HG02870 (cell line): ENCODE measurements around the gene LBR.

Source experiments
- ATAC-seq: cut with Tn5 transposase; IDR thresholded peaks from one replicate; pipeline ENCODE4 v1.9.1; 2021; ENCODE audit warnings: mild to moderate bottlenecking, moderate library complexity; ENCODE audit not compliant: unreplicated experiment

The LBR gene

DNA sequence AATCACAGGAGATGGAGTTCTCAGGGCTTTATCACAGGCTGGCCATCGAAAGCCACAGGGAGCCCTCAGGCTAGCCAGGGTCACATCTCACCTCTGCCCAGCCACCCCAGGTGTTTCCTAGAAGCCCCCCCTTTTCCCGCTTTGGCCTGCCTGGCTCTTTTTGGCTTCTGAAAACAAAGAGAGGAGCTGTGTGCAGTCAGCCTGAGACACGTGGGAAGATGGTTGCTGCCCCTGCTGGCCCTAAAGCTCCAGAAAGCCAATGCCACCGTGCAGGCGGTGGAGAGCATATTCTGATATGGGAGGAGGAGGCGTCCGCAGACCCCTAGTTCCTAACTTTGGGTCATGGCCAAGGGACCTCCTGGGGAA, 18.7 kb upstream of the LBR start:
- ATAC-seq, result no peak

DNA sequence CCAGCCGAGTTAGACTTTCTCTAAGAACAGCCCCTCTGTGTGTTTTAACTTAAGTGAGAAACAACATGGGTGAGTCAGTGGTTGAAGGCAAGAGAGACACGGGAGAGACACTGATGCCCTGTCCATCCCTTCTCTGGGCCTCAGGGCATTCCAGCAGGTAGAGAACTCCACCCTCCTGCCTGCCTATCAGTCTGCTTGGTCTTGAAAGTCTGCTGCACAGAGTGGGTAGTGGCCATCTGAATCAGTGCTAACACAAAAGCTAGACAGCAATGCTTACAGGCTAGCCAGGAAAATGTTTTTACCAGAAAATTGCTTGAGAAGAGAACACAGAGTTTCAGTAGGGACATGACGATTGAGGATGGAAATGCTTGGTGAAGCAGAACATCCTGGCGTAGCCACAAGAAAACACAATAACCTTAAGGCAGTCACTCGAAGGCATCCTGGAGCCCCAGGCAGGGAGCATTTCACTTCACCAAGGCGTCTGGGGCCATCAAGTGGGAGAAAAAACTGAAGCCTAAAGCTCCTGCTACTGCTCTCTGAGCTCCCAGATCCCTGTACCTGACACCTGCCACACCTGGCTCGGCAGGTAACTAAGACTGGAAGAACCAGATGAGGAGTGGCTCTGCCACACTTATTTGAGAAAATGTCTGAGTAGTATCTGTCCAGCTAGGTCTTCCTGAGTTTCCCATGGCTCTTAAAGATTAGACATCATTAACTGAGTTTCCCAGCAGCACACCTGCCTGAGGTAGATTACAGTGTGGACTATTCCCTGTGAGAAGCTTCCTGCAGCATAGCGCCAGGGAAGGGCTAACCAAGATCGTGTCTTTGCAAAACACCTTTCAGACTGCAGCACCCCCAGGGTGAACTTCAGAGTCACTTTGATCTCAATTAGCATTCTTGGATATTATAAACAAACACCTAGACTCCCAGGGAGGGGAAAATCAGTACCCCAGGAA, 18.1 kb upstream of the LBR start:
- ATAC-seq, result no peak

DNA sequence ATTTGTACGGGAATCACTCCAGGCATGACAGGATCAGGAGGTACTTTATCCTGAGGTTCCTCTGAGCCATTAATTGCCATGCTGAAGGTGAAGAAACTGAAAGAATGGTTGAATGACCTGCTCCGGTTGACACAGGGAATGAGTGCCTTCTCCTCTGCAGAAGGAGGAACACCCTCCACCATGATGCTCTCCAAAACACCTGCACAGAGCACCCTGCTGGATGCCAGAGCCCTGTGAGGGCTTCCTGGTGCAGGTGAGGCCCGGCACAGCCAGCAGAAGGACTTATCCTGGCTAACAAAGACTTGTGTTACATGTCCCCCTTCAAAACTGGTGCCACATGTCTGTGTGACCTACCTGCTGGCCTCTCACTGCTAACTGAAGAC, 14.3 kb upstream of the LBR start:
- no peak for ATAC-seq

DNA sequence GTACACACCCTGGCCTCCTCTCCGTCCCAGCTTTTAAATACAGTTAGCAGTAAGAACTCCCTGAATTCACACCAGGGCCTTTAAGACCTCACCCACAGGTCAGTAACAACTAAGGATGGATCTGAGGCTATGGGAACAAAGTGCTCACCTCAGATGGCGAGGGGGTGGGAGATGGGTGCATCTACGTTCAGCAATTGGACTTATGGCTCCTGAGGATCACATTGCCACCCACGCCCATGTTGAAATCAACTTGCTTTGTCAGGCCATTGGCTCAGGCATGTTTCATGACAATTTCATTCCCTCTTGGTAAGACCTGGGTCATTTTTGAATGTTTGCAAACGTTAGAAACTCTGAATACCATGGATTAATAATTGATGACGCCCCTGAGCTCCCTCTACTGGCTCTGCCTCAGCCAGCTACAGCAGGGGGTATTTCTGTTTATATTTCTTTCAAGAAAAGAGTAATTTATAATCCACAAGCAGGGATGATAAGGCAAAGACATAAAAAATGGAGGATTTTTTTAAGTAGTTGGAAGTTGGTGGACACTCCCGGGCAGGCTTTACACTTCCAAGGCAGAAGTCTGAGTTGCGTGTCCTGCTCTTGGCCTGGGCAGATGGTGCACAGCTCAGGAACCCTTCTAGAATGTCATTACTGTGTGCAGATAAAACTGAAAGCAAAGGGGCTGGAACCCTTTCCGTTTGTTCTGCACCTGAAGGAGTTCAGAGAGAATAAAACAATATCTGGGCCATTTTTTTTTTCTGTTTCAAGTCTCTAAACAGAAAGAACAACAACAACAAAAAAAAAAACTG, 13.7 kb upstream of the LBR start:
- no peak for ATAC-seq

DNA sequence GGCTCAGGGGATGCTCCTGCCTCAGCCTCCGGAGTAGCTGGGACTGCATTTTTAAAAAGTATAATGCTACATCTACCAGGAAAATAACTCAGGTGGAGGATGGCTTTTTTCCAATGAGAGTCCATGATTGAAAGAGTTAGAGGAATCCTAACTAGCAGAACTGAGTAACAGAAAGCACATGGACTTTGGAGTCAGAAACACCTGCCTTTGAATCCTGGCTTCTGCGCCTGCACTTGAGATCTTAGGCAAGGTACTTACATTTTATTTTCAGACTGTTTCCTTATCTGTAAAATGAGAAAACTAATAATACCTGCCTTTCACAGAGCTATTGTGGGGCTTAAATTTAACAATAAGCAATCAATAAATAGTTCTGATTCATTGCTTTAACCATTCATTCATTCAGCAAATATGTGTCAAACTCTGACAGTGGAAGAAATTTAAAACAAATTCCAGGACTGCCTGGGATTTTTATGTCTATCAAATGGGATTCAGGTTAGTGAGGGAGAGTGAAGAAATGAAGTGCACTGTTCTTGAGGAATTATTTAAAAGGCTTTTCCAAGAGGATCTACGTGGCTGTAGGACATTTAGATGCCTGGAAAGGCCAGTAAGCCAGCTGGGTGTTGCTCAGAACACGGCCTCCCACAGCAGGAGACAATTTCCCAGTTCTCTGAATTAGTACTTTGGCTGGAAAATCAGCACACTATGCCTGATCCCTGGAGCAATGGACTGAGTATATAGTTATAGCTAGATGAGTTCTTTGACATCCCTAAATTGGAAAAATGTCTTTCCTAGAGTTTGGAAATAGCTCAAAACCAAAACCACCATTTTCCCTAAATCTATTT, 12.8 kb upstream of the LBR start:
- ATAC-seq, result no peak

DNA sequence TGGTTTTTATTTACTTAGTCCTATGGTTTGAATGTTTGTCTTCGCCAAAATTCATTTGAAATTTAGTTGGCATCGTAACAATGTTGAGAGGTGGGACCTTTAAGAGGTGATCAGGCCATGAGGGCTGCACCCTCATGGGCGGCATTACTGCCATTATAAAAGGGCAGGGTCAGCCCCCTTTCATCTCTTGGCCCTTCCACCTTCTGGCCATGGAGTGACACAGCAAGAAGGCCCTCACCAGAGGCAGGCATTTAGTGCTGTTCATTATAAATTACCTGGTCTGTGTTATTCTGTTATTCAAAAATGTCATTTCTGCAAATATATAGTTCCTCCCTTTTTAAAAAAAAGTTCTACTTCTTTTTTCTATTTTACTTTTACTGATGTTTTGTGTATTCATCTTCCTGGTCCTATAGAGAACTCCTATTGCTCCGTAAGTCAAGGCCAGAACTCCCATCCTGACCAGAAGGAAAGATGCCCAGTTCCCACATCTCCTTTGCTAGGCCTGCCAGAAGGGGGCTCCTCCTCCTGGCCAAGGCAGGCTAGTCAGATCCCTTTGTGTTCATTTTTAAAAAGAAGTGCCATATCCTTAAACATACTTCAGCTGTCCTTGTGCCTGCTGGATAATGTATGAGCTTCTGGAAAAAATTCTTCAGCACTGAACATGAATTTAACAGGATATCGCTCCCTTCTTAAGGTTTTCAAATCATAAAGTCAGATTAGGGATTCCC, 10.0 kb upstream of the LBR start:
- ATAC-seq, result no peak

DNA sequence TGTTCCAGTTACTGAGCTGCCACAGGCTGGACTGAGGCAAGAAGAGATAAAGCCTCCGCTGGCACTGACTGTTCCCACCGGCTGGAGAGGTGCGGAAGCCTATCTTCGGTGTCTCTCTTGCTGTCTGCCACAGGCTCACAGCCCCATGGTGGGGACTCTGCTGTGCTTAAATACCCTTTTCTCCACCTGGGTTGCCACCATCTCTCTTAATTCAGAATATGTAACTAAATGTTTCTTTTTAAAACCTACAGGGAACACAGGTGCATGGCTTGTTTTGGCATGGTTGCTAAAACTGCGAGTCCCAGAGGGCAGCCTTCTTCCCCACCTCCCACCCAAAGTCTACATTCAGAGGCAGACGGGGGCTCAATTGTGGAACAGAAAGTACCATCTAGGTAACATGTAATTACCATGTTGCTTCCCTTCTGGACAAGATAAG, 8.1 kb upstream of the LBR start:
- no peak for ATAC-seq

DNA sequence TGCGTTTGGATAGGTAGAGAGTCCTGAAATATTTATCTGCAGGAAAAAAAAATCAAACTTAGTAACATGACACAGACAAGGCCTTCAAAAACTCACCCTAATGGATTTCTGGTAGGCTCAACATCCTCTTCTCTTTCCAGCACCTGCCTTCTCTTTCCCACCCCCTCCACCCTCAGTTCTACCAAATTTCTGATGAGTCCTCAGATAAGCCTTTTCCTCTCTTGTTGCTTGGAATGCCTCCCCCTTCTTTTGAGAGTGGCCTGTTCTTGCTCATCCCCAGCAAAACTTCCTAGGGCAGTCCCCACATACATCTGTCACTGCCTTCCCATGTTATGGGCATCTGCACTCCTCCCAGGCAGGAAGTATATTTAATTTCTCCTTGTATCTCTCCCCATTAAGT, 7.6 kb upstream of the LBR start:
- no peak for ATAC-seq

DNA sequence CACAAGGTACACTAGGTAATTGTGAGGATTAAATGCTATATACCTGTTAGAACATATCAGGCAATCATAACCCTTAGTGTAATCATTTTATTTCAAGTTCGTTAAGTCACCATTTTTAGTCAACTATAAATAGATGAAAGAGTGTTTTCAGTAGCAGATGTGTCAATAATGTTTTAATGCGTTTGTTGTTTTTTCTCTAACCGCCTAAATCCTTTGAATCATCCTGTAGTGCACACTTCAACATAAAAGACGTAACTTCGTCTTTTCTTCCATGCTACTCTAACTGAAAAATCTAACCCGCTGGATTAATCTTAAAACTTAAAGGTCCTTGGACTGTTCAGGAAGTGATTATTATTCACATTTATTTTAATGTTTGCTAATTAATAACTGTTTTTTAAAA, 7.2 kb upstream of the LBR start:
- ATAC-seq, result no peak

DNA sequence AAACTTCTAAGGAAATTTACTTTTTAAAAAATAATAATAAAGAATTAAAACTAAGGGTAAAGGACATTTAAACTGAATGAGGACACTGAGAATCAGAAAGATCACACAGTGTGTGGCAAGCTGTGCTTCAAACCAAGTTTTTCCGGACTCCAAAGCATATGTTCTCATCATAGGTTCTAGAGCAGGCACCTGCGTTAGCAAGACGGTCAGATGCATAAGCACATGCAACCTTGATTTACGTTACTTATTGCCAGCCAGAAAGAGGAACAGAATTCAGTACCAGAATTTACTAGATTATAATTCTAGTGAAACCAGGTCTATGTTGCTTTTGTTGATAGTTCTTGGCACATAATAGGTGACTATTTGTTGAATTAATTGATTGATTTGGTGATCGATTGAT, 6.2 kb upstream of the LBR start:
- ATAC-seq, result no peak

DNA sequence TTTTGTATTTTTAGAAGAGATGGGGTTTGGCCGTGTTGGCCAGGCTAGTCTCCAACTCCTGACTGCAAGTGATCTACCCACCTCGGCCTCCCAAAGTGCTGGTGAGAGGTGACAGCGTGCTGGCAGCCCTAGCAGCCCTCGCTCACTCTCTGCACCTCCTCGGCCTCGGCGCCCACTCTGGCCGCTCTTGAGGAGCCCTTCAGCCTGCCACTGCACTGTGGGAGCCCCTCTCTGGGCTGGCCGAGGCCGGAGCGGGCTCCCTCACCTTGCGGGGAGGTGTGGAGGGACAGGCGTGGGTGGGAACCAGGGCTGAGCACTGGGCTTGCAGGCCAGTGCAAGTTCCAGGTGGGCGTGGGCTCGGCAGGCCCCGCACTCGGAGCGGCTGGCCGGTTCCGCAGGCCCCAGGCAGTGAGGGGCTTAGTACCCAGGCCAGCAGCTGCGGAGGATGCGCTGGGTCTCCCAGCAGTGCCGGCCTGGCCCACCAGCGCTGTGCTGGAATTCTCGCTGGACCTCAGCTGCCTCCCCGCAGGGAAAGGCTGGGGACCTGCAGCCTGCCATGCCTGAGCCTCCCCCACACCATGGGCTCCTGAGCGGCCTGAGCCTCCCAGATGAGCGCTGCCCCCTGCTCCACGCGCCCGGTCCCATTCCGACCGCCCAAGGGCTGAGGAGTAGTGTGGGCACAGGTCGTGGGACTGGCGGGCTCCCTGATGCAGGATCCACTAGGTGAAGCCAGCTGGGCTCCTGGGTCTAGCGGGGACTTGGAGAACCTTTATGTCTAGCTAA, 3.4 kb upstream of the LBR start:
- no peak for ATAC-seq

DNA sequence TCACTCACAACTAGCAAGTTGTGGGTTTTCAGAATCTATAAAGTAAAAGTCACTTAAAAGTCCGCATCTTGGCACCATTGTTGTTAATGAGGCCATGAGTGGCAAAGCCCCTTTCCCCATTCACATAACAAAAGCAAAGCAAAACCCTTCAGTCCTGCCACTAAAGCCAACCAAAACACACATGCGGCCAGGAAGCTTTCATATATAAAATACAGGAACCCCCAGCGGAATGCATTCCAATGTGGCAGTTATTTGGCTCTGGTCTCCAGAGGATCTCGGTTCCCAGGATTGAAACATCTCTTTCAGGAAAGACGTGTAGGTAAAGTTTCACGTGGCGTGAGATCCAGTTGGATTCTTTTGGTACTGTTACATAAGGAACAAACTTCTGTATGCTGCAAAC, 2.5 kb upstream of the LBR start:
- no peak for ATAC-seq

DNA sequence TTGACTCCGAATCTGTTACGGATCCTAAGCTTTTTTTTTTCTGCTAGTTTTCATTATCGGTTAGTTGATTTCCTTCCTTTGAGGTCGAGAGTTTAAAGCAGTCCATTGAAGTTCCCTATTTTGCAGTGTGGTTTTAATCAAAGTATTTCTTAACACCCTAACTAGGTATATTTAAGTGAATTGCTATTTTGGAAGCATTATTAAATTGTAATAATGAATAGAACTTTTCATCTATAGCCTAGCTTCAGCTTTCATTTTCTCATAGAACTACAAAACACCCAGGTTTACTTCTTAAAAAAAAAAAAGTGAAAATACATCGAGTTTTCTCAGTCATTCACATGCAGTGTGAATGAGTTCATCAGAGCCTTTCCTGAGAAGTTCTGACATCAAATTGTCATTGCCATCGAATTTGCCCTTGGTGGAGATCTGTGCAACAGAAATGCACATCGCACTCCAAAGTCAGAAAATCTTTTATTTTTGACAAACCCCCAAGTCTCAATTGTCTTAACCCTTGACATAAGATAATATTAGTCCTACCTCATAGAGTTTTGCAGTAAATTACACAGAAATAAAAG, 1.1 kb upstream of the LBR start:
- ATAC-seq, result no peak

DNA sequence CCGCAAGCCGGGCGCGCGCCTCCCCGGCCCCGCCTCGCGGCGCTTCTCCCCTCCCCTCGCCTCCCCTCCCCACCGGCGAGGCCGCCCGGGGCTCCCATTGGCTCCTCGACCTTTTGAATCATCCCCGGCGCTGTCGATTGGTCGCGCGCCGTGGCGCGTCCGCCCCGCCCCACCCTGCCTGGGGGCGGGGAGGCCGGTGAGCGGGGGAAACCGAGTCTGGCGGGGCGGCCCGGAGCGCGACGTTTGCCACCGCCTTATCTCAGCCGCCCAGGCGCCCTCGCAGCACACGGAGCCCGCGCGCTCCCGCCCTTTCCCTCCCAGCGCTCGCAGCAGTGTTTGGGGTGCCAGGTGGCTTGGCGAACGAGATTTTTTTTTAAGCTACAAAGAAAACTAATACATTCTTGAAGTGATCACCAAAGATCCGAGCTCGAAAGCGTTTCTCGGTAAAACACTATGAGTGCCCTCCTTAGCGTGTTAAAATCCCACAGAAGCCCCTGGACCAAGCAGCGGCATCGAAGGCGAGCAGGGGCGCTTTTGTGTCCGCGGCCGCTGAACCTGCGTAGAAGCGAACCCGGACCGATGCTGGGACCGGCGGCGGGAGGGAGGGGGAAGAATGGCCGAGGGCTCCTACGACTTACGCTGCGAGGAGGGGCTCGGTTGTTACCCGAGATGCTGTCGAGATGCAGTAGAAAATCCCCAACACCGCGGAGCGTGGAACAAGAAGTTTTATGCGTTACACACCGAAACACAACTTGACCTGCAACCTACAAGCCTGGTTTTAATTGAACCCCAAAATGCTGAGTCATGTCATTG, 436 bp upstream of the LBR start:
- peak; percentile 89 for ATAC-seq

DNA sequence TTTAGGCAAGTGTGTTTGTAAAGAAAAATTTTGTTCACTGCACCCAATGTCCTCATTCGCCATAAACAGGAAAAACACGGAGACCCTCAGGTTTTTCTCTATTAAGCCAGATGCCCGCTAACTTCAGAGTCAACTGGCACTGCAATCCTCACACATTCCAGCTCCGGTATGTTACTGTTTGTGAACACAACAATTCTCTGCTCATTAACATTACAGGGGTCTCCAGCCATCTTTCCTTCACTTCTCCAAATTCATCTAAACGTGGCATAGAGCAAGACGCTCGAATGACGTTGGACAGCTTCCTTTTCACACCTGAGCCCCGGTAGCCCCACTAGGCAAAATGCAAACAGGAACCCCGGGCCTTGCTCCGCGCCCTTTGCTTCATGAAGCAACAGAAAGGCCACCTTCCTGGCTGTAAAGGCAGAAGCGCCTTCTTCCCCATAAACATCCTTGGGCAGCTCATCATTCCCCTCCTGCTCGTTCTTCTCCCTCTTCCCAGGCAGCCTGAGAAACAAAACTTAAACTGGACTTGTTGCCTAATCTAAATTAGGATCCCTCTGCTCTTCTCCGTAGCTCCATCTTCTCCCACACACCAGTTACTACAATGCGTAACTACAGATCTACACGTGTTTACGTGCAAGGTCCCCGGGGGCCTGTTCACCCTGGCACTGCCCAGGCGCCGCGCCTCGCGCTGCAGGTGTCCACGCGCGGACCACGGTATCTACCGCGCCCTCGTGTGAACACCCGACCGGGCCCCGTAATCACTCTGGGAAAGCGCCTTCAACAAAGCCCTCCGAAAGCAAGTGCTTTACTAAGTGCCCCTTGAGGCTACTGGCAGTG, 1.2 kb downstream of the LBR start:
- ATAC-seq, result no peak

DNA sequence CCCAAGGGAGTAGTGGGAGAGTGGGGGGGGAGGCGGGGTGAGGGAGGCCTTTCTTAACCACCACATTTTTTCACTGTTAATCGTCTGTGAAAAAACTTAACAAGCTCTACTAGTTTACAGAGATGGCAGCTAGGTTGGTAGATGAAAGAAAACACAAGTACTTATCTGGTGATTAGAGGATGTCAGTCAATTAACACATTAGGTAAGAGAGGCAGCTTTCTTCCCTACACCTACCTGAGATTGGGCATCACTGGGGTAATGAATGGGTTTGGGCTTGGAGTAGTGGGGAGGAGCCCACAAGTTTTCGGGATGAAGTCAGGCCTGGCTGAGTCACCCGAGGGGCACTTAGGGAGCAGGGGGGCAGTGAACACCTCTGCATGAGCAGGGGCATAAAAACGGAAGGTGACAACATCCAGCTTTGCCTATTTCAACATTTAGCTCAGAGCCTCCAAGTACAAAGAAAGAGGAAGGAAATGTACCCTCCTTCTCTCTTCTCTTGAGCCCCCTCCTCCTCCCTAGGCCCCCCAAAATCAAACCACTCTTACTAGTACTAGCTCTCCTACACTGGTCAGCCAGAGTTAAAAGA, 2.5 kb downstream of the LBR start:
- no peak for ATAC-seq

DNA sequence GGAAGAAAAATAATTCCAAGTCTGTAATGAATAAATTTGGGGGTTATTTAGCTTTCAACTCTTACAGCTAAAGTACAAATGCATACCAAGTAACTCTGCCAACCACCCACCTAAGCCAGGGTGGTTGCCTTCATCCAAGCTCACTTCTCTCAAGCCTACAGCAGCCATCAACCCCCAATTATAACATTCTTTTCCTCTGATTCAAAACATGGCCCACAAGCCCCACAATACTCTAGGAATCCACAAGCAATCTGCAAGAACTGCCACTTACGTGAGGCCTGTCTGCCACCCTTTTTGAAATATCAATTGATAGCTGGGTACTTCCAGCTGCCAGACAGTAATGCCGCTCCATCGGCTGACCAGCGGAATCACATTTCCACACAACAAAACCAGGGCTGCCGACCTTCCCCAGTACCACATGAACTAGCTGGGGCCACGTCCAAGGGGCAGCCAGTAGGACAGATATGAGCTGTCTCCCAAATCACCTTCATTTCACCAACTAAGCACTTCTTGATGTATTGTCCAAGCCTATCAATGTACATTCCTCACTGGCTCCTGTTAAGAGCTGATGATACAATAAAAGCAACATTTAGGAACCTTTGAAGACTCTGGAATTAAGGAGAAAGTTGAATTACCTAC, 3.2 kb downstream of the LBR start:
- ATAC-seq, result no peak
